Measurements from ENCODE around the gene SORL1-AS1.

SORL1-AS1 gene

DNA sequence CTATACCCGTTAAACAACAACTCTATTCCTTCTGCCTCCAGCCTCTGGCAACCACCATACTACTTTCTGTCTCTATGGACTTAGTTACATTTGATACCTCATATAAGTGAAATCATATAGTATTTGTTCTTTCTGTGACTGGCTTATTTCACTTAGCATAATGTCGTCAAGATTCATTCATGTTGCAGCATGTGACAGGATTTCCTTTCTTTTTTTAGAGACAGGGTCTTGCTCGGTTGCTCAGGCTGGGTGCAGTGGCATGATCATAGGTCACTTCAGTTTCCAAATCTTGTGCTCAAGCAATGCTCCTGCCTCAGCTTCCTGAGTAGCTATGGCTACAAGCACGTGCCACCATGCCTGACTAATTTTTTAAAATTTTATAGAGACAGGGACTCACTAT, 30.1 kb downstream of the SORL1-AS1 start:
- TF ChIP-seq, protein P1, sequence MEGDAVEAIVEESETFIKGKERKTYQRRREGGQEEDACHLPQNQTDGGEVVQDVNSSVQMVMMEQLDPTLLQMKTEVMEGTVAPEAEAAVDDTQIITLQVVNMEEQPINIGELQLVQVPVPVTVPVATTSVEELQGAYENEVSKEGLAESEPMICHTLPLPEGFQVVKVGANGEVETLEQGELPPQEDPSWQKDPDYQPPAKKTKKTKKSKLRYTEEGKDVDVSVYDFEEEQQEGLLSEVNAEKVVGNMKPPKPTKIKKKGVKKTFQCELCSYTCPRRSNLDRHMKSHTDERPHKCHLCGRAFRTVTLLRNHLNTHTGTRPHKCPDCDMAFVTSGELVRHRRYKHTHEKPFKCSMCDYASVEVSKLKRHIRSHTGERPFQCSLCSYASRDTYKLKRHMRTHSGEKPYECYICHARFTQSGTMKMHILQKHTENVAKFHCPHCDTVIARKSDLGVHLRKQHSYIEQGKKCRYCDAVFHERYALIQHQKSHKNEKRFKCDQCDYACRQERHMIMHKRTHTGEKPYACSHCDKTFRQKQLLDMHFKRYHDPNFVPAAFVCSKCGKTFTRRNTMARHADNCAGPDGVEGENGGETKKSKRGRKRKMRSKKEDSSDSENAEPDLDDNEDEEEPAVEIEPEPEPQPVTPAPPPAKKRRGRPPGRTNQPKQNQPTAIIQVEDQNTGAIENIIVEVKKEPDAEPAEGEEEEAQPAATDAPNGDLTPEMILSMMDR (IDR thresholded peaks at IDR 0.05; ENCODE audit: partially characterized antibody, unreplicated experiment), result no peak
- Mint-ChIP-seq H3K4me1 (ENCODE audit: low read depth, unreplicated experiment) (no peaks in the 10 kb centered on the region), H3K36me3 (ENCODE audit: unreplicated experiment) (peaks cover 6% of the 10 kb centered on the region), H3K4me3 (ENCODE audit: unreplicated experiment) (no peak overlapping the region), H3K27ac (ENCODE audit: unreplicated experiment) (no peak overlapping the region), H3K27me3 (ENCODE audit: unreplicated experiment) (peaks cover 3% of the 10 kb centered on the region), H3K9me3 (ENCODE audit: unreplicated experiment) (peaks cover 3% of the 10 kb centered on the region)
- DNase-seq, result no peak

DNA sequence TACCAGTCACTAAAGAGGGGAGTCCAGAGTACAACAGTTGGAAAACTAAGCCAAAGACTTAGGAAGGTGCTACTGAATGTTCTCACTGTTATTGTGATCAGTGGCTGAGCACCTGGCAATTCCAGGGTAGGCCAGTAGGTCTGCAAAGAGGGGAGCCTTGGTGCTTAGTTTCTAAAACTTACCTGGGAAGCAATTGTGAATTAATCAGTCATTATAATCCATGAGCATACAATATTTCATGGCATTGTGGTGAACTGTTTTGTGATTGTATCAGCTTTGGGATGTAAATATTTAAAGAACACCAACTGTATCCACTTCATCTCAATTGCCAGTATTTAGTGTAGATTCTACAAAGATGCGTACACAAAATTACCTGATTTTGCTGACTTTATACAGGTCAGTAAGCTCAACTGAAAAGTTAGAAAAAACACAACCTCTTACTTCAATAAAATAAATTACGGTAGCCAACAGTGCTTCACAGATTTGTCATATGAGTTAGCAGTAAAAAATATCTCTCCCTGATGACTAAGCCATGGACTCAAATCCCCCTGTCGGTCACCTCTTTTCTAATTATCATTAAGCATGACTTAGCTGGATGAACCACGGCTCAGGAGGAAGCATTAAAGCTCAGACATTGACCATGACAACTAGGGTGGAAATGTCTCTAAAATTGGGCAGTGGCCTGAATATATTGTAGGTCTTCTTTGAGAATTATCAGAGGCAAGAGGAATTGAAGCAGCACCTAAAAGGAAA, 31.4 kb downstream of the SORL1-AS1 start:
- DNase-seq, result no peak
- H3K4me3 Mint-ChIP-seq (ENCODE audit: unreplicated experiment), result no peak overlapping the region
- H3K36me3 Mint-ChIP-seq (ENCODE audit: unreplicated experiment), result peaks cover 6% of the 10 kb centered on the region
- H3K27ac Mint-ChIP-seq (ENCODE audit: unreplicated experiment), result no peak overlapping the region
- no peaks in the 10 kb centered on the region for H3K4me1 Mint-ChIP-seq (ENCODE audit: low read depth, unreplicated experiment)
- H3K9me3 Mint-ChIP-seq (ENCODE audit: unreplicated experiment), result peaks cover 3% of the 10 kb centered on the region
- H3K27me3 Mint-ChIP-seq (ENCODE audit: unreplicated experiment), result peaks cover 3% of the 10 kb centered on the region
- TF ChIP-seq, protein P1 (IDR thresholded peaks at IDR 0.05; ENCODE audit: partially characterized antibody, unreplicated experiment), result no peak

DNA sequence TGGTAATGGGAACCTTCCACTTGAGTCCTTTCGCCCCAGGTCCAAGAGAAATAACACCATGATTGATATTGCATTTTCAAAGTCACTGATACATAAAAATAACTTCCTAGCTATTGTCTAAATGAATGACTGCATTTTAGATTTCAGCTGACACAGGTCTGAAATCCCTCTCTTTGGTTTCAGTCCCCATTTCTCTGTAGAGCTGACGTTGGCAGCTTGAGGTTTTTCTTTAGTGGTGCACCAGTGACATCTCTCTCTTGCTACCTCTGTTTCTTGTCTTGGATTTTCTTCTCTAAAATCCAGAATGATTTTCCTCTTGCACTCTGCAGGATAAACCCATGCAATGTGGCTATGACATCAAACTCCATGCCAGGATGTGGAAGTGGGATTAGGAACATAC, 32.4 kb downstream of the SORL1-AS1 start:
- peaks cover 2% of the 10 kb centered on the region for H3K27me3 Mint-ChIP-seq (ENCODE audit: unreplicated experiment)
- TF ChIP-seq, protein P1 (IDR thresholded peaks at IDR 0.05; ENCODE audit: partially characterized antibody, unreplicated experiment), result no peak
- no peaks in the 10 kb centered on the region for H3K4me1 Mint-ChIP-seq (ENCODE audit: low read depth, unreplicated experiment)
- DNase-seq, result no peak
- H3K9me3 Mint-ChIP-seq (ENCODE audit: unreplicated experiment), result peaks cover 3% of the 10 kb centered on the region
- no peaks in the 10 kb centered on the region for H3K36me3 Mint-ChIP-seq (ENCODE audit: unreplicated experiment)
- no peak overlapping the region for H3K27ac Mint-ChIP-seq (ENCODE audit: unreplicated experiment)
- H3K4me3 Mint-ChIP-seq (ENCODE audit: unreplicated experiment), result no peak overlapping the region

DNA sequence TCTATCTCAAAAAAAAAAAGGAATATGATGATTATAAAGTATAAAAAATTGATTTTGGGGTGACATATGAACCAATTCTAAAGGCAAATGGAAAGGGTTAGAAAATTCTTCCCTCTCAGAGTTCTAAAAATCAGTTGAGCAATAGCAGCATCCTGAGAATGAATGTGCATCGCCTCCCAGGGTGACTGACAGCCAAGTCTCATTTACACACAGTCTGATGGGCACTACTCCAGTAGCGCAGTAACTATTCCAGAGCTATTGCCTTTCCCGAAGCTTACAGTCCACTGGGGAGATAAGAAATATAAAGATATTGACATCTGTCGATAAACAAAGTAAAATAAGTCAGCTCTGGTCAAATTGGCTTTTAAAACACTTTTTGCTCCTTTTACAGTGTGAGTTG, 32.9 kb downstream of the SORL1-AS1 start:
- H3K27ac Mint-ChIP-seq (ENCODE audit: unreplicated experiment), result no peak overlapping the region
- DNase-seq, result no peak
- peaks cover 2% of the 10 kb centered on the region for H3K9me3 Mint-ChIP-seq (ENCODE audit: unreplicated experiment)
- no peaks in the 10 kb centered on the region for H3K27me3 Mint-ChIP-seq (ENCODE audit: unreplicated experiment)
- no peaks in the 10 kb centered on the region for H3K36me3 Mint-ChIP-seq (ENCODE audit: unreplicated experiment)
- H3K4me1 Mint-ChIP-seq (ENCODE audit: low read depth, unreplicated experiment), result no peaks in the 10 kb centered on the region
- TF ChIP-seq, protein P1 (IDR thresholded peaks at IDR 0.05; ENCODE audit: partially characterized antibody, unreplicated experiment), result no peak
- H3K4me3 Mint-ChIP-seq (ENCODE audit: unreplicated experiment), result no peak overlapping the region

DNA sequence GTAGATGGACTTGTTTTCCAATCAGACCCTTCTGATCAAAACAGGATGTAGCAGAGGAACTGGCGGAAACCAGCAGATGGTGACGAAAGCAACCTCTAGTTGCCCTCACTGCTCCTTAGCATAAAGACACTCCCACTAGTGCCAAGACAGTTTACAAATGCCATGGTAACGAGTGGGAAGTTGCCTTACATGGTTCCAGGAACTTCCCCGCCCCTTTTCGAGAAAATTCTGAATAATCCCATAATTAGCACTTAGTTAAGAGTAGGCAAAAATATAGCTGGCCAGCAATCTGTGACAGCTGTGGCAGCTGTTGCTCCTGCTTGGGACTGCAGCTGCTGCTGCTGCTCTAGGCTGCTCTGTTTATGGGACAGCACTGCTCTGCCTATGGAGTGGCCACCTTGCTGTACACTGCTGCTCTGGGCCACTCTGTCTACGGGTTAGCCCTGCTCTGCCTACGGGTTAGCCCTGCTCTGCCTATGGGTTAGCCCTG, 34.1 kb downstream of the SORL1-AS1 start:
- H3K4me1 Mint-ChIP-seq (ENCODE audit: low read depth, unreplicated experiment), result no peaks in the 10 kb centered on the region
- no peaks in the 10 kb centered on the region for H3K27me3 Mint-ChIP-seq (ENCODE audit: unreplicated experiment)
- peaks cover 2% of the 10 kb centered on the region for H3K9me3 Mint-ChIP-seq (ENCODE audit: unreplicated experiment)
- H3K27ac Mint-ChIP-seq (ENCODE audit: unreplicated experiment), result peak overlapping the region; percentile 15
- TF ChIP-seq, protein P1 (IDR thresholded peaks at IDR 0.05; ENCODE audit: partially characterized antibody, unreplicated experiment), result no peak
- H3K4me3 Mint-ChIP-seq (ENCODE audit: unreplicated experiment), result no peak overlapping the region
- DNase-seq, result peak; percentile 15
- H3K36me3 Mint-ChIP-seq (ENCODE audit: unreplicated experiment), result no peaks in the 10 kb centered on the region

Data from glutamatergic neuron (in vitro differentiated cells).